HCT116 (cell line): ENCODE results near the gene CHAC1. TPM values are rescaled to one million over a fixed set of nuclear protein-coding genes. Genes with fewer than 3 reads are reported as not detected.

ENCODE experiments used
- ATAC-seq: fragments of 200-7000 bp; cut with Tn5 transposase; 2 replicates; pipeline ENCODE4 v1.9.1; 2020; ENCODE audit warnings: mild to moderate bottlenecking, moderate library complexity
- BruUV-seq: library from RNA; stranded (reverse); fragments of 400-500 nt; replicated peaks from 2 replicates; lab custom pipeline; 2021; lab: Mats Ljungman, UMichigan
- CTCF ChIA-PET: fragments of 300-600 bp; sonication (Branson Sonifier 250); formaldehyde crosslinking; loops from one replicate; lab custom pipeline; 2021; ENCODE audit warnings: antibody characterized with exemption; lab: Charles Lee
- POLR2A ChIA-PET: fragments of 300-600, 350-600 bp; sonication (Branson Sonifier 250); formaldehyde crosslinking; loops from one replicate; lab custom pipeline; 2021; ENCODE audit warnings: antibody characterized with exemption; lab: Charles Lee
- RAD21 ChIA-PET, 2 experiments: fragments of 300-600 bp; sonication (Branson Sonifier 250); formaldehyde crosslinking; loops; one replicate each; lab custom pipeline; 2023; ENCODE audit warnings: low total read pairs in 2 of 2; ENCODE audit not compliant: uncharacterized antibody in 2 of 2, unreplicated experiment in 2 of 2, low non-redundant PET in 1 of 2; lab: Charles Lee
- DNase-seq: peaks from one replicate; pipeline ENCODE4 v3.0.0-alpha.2; 2010; ENCODE audit warnings: low read depth, low spot score
- H2AFZ ChIP-seq: fragments of 200-600 bp; shearing (Covaris generic), sonication (generic); 2 replicates; pipeline ENCODE4 v1.6.1; 2017; ENCODE audit warnings: low read depth, mixed run types, mixed read lengths, antibody characterized with exemption, low read length; ENCODE audit not compliant: poor library complexity, severe bottlenecking
- H3K27ac ChIP-seq: 2 replicates; pipeline ENCODE4 v1.5.1; 2012; ENCODE audit warnings: low read depth, low read length
- H3K27me3 ChIP-seq: fragments of 200-600 bp; sonication (generic); 2 replicates; pipeline ENCODE4 v1.6.1; 2016; ENCODE audit warnings: mixed run types, low read length, mixed read lengths; ENCODE audit not compliant: insufficient read depth
- H3K36me3 ChIP-seq, 2 experiments: fragments of 200-500 bp in 1 of 2; fragments of 200-600 bp in 1 of 2; sonication (Bioruptor generic) in 1 of 2; sonication (generic) in 1 of 2; 2 replicates each; pipeline versions ENCODE4 v1.5.1 to v1.6.1; 2014 to 2016; ENCODE audit warnings: low read length in 2 of 2, inconsistent platforms in 1 of 2, mixed read lengths in 1 of 2, mixed run types in 1 of 2; ENCODE audit not compliant: insufficient read depth in 2 of 2, control insufficient read depth in 1 of 2
- H3K4me1 ChIP-seq, 2 experiments: fragments of 200-600 bp in 1 of 2; sonication (generic) in 1 of 2; 2 replicates each; pipeline versions ENCODE4 v1.5.1 to v1.6.1; 2012 to 2017; ENCODE audit warnings: low read length in 2 of 2, inconsistent platforms in 1 of 2, mild to moderate bottlenecking in 1 of 2, mixed read lengths in 1 of 2, mixed run types in 1 of 2, moderate library complexity in 1 of 2; ENCODE audit not compliant: insufficient read depth in 2 of 2, control insufficient read depth in 1 of 2
- H3K4me2 ChIP-seq: fragments of 200-600 bp; sonication (generic); 2 replicates; pipeline ENCODE4 v1.6.1; 2017; ENCODE audit warnings: mixed run types, low read length, mixed read lengths
- H3K4me3 ChIP-seq, 2 experiments: fragments of 200-600 bp in 1 of 2; sonication (generic) in 1 of 2; replicated peaks in 1 of 2; 2 replicates each; pipeline ENCODE4 v1.5.1; 2011 to 2016; ENCODE audit warnings: low read length in 2 of 2, control low read depth in 1 of 2, low read depth in 1 of 2, mild to moderate bottlenecking in 1 of 2, mixed read lengths in 1 of 2, mixed run types in 1 of 2
- H3K79me2 ChIP-seq: fragments of 200-600 bp; sonication (generic); 2 replicates; pipeline ENCODE4 v1.6.1; 2017; ENCODE audit warnings: mild to moderate bottlenecking, mixed run types, low read length, moderate library complexity, mixed read lengths; ENCODE audit not compliant: insufficient read depth
- H3K9ac ChIP-seq: fragments of 200-600 bp; sonication (generic); 2 replicates; pipeline ENCODE4 v1.6.1; 2016; ENCODE audit warnings: low read length, mixed read lengths
- H3K9me2 ChIP-seq: fragments of 200-600 bp; sonication (generic), shearing (Covaris generic); 2 replicates; pipeline ENCODE4 v1.6.1; 2017; ENCODE audit warnings: mixed run types, mild to moderate bottlenecking, moderate library complexity; ENCODE audit not compliant: insufficient read depth
- H3K9me3 ChIP-seq, 2 experiments: fragments of 200-500 bp in 1 of 2; fragments of 200-600 bp in 1 of 2; sonication (Bioruptor generic) in 1 of 2; sonication (generic) in 1 of 2; 2 replicates each; pipeline ENCODE4 v1.6.1; 2014 to 2017; ENCODE audit warnings: low read length in 2 of 2, mixed read lengths in 2 of 2, inconsistent platforms in 1 of 2, low read depth in 1 of 2, mild to moderate bottlenecking in 1 of 2, mixed run types in 1 of 2, moderate library complexity in 1 of 2; ENCODE audit not compliant: control insufficient read depth in 1 of 2, insufficient read depth in 1 of 2
- H4K20me1 ChIP-seq: fragments of 200-600 bp; sonication (generic), shearing (Covaris generic); 2 replicates; pipeline ENCODE4 v1.6.1; 2017; ENCODE audit warnings: mixed run types, mild to moderate bottlenecking, moderate library complexity; ENCODE audit not compliant: insufficient read depth
- CBX3 ChIP-seq: IDR thresholded peaks from 2 replicates; pipeline ENCODE4 v1.6.1; 2012; ENCODE audit warnings: low read depth
- EGR1 ChIP-seq: IDR thresholded peaks from 2 replicates; pipeline ENCODE4 v1.6.1; 2012; ENCODE audit warnings: low read depth
- ELF1 ChIP-seq: IDR thresholded peaks from 2 replicates; pipeline ENCODE4 v1.6.1; 2012; ENCODE audit warnings: low read depth, borderline replicate concordance
- EZH2 ChIP-seq: fragments of 200-600 bp; sonication (generic); IDR thresholded peaks from 2 replicates; pipeline ENCODE4 v1.6.1; 2017; ENCODE audit warnings: antibody characterized with exemption, mixed run types
- FOSL1 ChIP-seq: IDR thresholded peaks from 2 replicates; pipeline ENCODE4 v1.6.1; 2012; ENCODE audit warnings: low read depth
- JUND ChIP-seq: IDR thresholded peaks from 2 replicates; pipeline ENCODE4 v1.6.1; 2012
- POLR2A ChIP-seq: IDR thresholded peaks from 2 replicates; pipeline ENCODE4 v1.7.0; 2011; ENCODE audit warnings: borderline replicate concordance; ENCODE audit not compliant: insufficient read depth, insufficient read length; ENCODE audit errors: extremely low read depth
- POLR2AphosphoS5 ChIP-seq: IDR thresholded peaks from 2 replicates; pipeline ENCODE4 v1.6.1; 2011; ENCODE audit warnings: mild to moderate bottlenecking, low read depth, low read length, moderate library complexity
- RAD21 ChIP-seq: IDR thresholded peaks from 2 replicates; pipeline ENCODE4 v1.6.1; 2012; ENCODE audit warnings: low read depth, mild to moderate bottlenecking
- SIN3A ChIP-seq: IDR thresholded peaks from 2 replicates; pipeline ENCODE4 v1.6.1; 2012; ENCODE audit warnings: low read depth
- SP1 ChIP-seq: IDR thresholded peaks from 2 replicates; pipeline ENCODE4 v1.6.1; 2012; ENCODE audit warnings: low read depth
- YY1 ChIP-seq: IDR thresholded peaks from 2 replicates; pipeline ENCODE4 v1.6.1; 2011; ENCODE audit warnings: low read length, low read depth, moderate library complexity, mild to moderate bottlenecking; ENCODE audit not compliant: insufficient replicate concordance; ENCODE audit errors: extremely low read depth
- ZFX ChIP-seq: fragments of 450-650 bp; IDR thresholded peaks from 2 replicates; pipeline ENCODE4 v1.6.1; 2017
- ZNF274 ChIP-seq: fragments of 200-500 bp; sonication (Bioruptor generic); IDR thresholded peaks from 2 replicates; pipeline ENCODE4 v1.6.1; 2014; ENCODE audit warnings: mild to moderate bottlenecking, low read depth, low read length, inconsistent platforms
- intact Hi-C: fragments of 100-400 bp; cut with micrococcal nuclease; formaldehyde crosslinking; loops from 2 replicates; pipeline ENCODE4 v1.10.0; 2022
- total RNA-seq: library from RNA; stranded (reverse); gene quantifications from one replicate; pipeline ENCODE4 v1.2.1, GENCODE V29; 2021; ENCODE audit not compliant: unreplicated experiment

The CHAC1 gene
- total RNA-seq, 1 experiment from 2014 or later: 58.9 TPM

GRCh38 chr15:40964006-40964405, 10.7 kb downstream of the CHAC1 start:
- Histone ChIP-seq H3K4me1 (peaks cover 18 to 22% of the 10 kb centered on the region in 2 experiments), H3K9me2 (no peaks in the 10 kb centered on the region), H3K9ac (no peak overlapping the region), H3K27me3 (no peaks in the 10 kb centered on the region), H3K9me3 (no peaks in the 10 kb centered on the region), H3K4me2 (no peak overlapping the region), H2AFZ (no peak overlapping the region), H3K79me2 (no peaks in the 10 kb centered on the region), H3K27ac (no peak overlapping the region), H3K36me3 (no peaks in the 10 kb centered on the region), H3K4me3 (no peak overlapping the region), H4K20me1 (no peaks in the 10 kb centered on the region)
- ATAC-seq: no peak
- no TSS peak for BruUV-seq
- TF ChIP-seq POLR2A (no peak), RAD21 (no peak)
- ChIA-PET CTCF (no interaction called here), RAD21 (no interaction called here), POLR2A (interaction anchor here (5.5 kb wide), 1 partner anchor 12 kb away, joined by 44 read pairs; the partner anchor contains the start of gene CHAC1)
- intact Hi-C loops: no loop called here
- no peak for DNase-seq

- intact Hi-C loops: no loop called here
- DNase-seq: no peak
- Histone ChIP-seq H3K4me3 (no peak overlapping the region), H3K4me1 (peaks cover 18 to 27% of the 10 kb centered on the region in 2 experiments), H3K27me3 (no peaks in the 10 kb centered on the region), H3K4me2 (no peak overlapping the region), H3K9ac (no peak overlapping the region), H3K9me3 (no peaks in the 10 kb centered on the region), H3K79me2 (no peaks in the 10 kb centered on the region), H2AFZ (no peak overlapping the region), H3K27ac (no peak overlapping the region), H3K36me3 (no peaks in the 10 kb centered on the region), H3K9me2 (no peaks in the 10 kb centered on the region), H4K20me1 (no peaks in the 10 kb centered on the region)
- TF ChIP-seq RAD21 (no peak), CBX3 (no peak), EZH2 (no peak), POLR2AphosphoS5 (no peak), FOSL1 (no peak), YY1 (no peak), JUND (no peak), SIN3A (no peak), SP1 (no peak), ZNF274 (no peak), ELF1 (no peak), EGR1 (no peak), ZFX (no peak)
- no peak for ATAC-seq
- CTCF ChIA-PET: no interaction called here
- POLR2A ChIA-PET: interaction anchor here (1.2 to 5.5 kb wide), 2 partner anchors 10 to 13 kb away, joined by 3 to 44 read pairs; partner anchors contain the start of gene CHAC1
- RAD21 ChIA-PET: no interaction called here
- no TSS peak for BruUV-seq
Observed at GRCh38 chr15:40964634-40965033, 11.4 kb downstream of the CHAC1 start.
